Naive thymus-derived CD4-positive, alpha-beta T cell (primary cell): ENCODE results near the gene FGF6. TPM values are rescaled to one million over a fixed set of nuclear protein-coding genes. Genes with fewer than 3 reads are reported as not detected.

Experiments
- ATAC-seq: fragments of 150-1000 bp; cut with Tn5 transposase; 2 replicates; pipeline ENCODE4 v1.10.0; 2021; ENCODE audit warnings: mild to moderate bottlenecking, moderate library complexity
- CTCF ChIA-PET: fragments of 350-600 bp; sonication (Branson Sonifier 250); formaldehyde crosslinking; loops from one replicate; lab custom pipeline; 2021; ENCODE audit warnings: antibody characterized with exemption; lab: Charles Lee
- POLR2A ChIA-PET: fragments of 350-600 bp; sonication (Branson Sonifier 250); formaldehyde crosslinking; loops from one replicate; lab custom pipeline; 2021; ENCODE audit warnings: antibody characterized with exemption, inconsistent platforms; lab: Charles Lee
- DNase-seq, 9 donors: peaks; one replicate each; pipeline versions ENCODE4 v3.0.0 to v3.0.0-alpha.2; 2020 to 2022; ENCODE audit warnings: mixed read lengths in 1 of 9
- H3K27ac ChIP-seq: one replicate; pipeline ENCODE4 v1.7.0; 2013; ENCODE audit warnings: mild to moderate bottlenecking, low read depth, low read length, moderate library complexity
- H3K27me3 ChIP-seq, 2 donors: one replicate each; pipeline ENCODE4 v1.7.0; 2013; ENCODE audit warnings: low read length in 2 of 2, mild to moderate bottlenecking in 2 of 2, moderate library complexity in 2 of 2; ENCODE audit not compliant: control insufficient read depth in 2 of 2, insufficient read depth in 2 of 2
- H3K36me3 ChIP-seq, 3 experiments: 1 replicate in 2 of 3; 2 replicates in 1 of 3; pipeline ENCODE4 v1.7.0; 2013; ENCODE audit warnings: low read length in 3 of 3, mild to moderate bottlenecking in 3 of 3, moderate library complexity in 1 of 3; ENCODE audit not compliant: insufficient read depth in 3 of 3, control insufficient read depth in 2 of 3
- H3K4me1 ChIP-seq, 2 donors: one replicate each; pipeline ENCODE4 v1.7.0; 2013; ENCODE audit warnings: low read length in 2 of 2, mild to moderate bottlenecking in 2 of 2, moderate library complexity in 1 of 2; ENCODE audit not compliant: control insufficient read depth in 2 of 2, insufficient read depth in 2 of 2
- H3K4me3 ChIP-seq: 2 replicates; pipeline ENCODE4 v1.7.0; 2013; ENCODE audit warnings: mild to moderate bottlenecking, low read length
- H3K9me3 ChIP-seq, 3 experiments: 1 replicate in 2 of 3; 2 replicates in 1 of 3; pipeline ENCODE4 v1.7.0; 2013; ENCODE audit warnings: low read length in 3 of 3; ENCODE audit not compliant: control insufficient read depth in 2 of 3
- H3K27ac Mint-ChIP-seq, 9 donors: one replicate each; pipeline ENCODE4 v1.8.0; 2020 to 2022; ENCODE audit warnings: mixed read lengths in 9 of 9, mild to moderate bottlenecking in 8 of 9, moderate library complexity in 5 of 9, inconsistent platforms in 2 of 9
- H3K27me3 Mint-ChIP-seq, 5 donors: one replicate each; pipeline ENCODE4 v1.8.0; 2021 to 2022; ENCODE audit warnings: mixed read lengths in 5 of 5, mild to moderate bottlenecking in 1 of 5
- H3K36me3 Mint-ChIP-seq, 5 donors: one replicate each; pipeline ENCODE4 v1.8.0; 2020 to 2022; ENCODE audit warnings: mixed read lengths in 5 of 5, mild to moderate bottlenecking in 3 of 5, inconsistent platforms in 1 of 5
- H3K4me1 Mint-ChIP-seq, 7 donors: one replicate each; pipeline ENCODE4 v1.8.0; 2020 to 2022; ENCODE audit warnings: mixed read lengths in 7 of 7, mild to moderate bottlenecking in 3 of 7, inconsistent platforms in 1 of 7
- H3K4me3 Mint-ChIP-seq, 10 donors: one replicate each; pipeline ENCODE4 v1.8.0; 2020 to 2022; ENCODE audit warnings: mild to moderate bottlenecking in 10 of 10, mixed read lengths in 10 of 10, moderate library complexity in 6 of 10, inconsistent platforms in 2 of 10
- H3K9me3 Mint-ChIP-seq, 11 donors: one replicate each; pipeline ENCODE4 v1.8.0; 2020 to 2022; ENCODE audit warnings: mixed read lengths in 11 of 11, mild to moderate bottlenecking in 4 of 11, inconsistent platforms in 1 of 11, moderate library complexity in 1 of 11
- intact Hi-C, 2 donors: fragments of 100-400 bp; cut with micrococcal nuclease; formaldehyde crosslinking; loops; one replicate each; pipeline ENCODE4 v1.15.1; 2023
- polyA plus RNA-seq, 2 donors: library from polyadenylated mRNA; unstranded; fragments of 300-500 nt; fragmentation: Illumina TruSeq; gene quantifications; one replicate each; pipeline ENCODE4 v1.2.3, GENCODE V29; 2021
- total RNA-seq, 6 experiments: library from RNA in 5 of 6; stranded (reverse) in 5 of 6; gene quantifications; 1 replicate in 5 of 6; 2 replicates in 1 of 6; pipeline ENCODE4 v1.2.3 and lab custom pipeline; 2021 to 2026

FGF6 gene
- total and polyA plus RNA-seq, 7 experiments from 2014 or later: not detected

GRCh38 chr12:4388032-4388431, 57.6 kb downstream of the FGF6 start:
- POLR2A ChIA-PET: no interaction called here
- no peaks in the 10 kb centered on the region for H3K9me3 Mint-ChIP-seq
- no peaks in the 10 kb centered on the region for H3K36me3 Mint-ChIP-seq
- no peak overlapping the region for H3K27ac Mint-ChIP-seq
- Histone ChIP-seq H3K4me1 (no peaks in the 10 kb centered on the region), H3K27ac (no peak overlapping the region), H3K27me3 (no peaks in the 10 kb centered on the region), H3K9me3 (no peaks in the 10 kb centered on the region), H3K36me3 (no peaks in the 10 kb centered on the region), H3K4me3 (no peak overlapping the region)
- peaks cover 0 to 3% (median 0%) of the 10 kb centered on the region in 7 donors for H3K4me1 Mint-ChIP-seq
- intact Hi-C loops: no loop called here
- no peak for ATAC-seq
- peaks cover 0 to 39% (median 3%) of the 10 kb centered on the region in 5 donors for H3K27me3 Mint-ChIP-seq
- DNase-seq: no peak
- CTCF ChIA-PET: no interaction called here
- no peak overlapping the region for H3K4me3 Mint-ChIP-seq

- ATAC-seq (no peak), DNase-seq (no peak)
- no peak overlapping the region for H3K27ac ChIP-seq
- H3K36me3 Mint-ChIP-seq: no peaks in the 10 kb centered on the region
- H3K4me3 ChIP-seq: no peak overlapping the region
- no peak overlapping the region for H3K27ac Mint-ChIP-seq
- ChIA-PET CTCF (no interaction called here), POLR2A (no interaction called here)
- no peaks in the 10 kb centered on the region for H3K36me3 ChIP-seq
- no peaks in the 10 kb centered on the region for H3K27me3 ChIP-seq
- peaks cover 0 to 35% (median 0%) of the 10 kb centered on the region in 5 donors for H3K27me3 Mint-ChIP-seq
- no peaks in the 10 kb centered on the region for H3K4me1 ChIP-seq
- intact Hi-C loops: no loop called here
- H3K9me3 Mint-ChIP-seq: no peaks in the 10 kb centered on the region
- H3K9me3 ChIP-seq: no peaks in the 10 kb centered on the region
- no peak overlapping the region for H3K4me3 Mint-ChIP-seq
- peaks cover 0 to 3% (median 0%) of the 10 kb centered on the region in 7 donors for H3K4me1 Mint-ChIP-seq
Observed at GRCh38 chr12:4387607-4388006, 58.0 kb downstream of the FGF6 start.

- CTCF ChIA-PET: no interaction called here
- H3K4me3 Mint-ChIP-seq: no peak overlapping the region
Observed at GRCh38 chr12:4386801-4387200, 58.8 kb downstream of the FGF6 start.

More at GRCh38 chr12:4386801-4387200, 58.8 kb downstream of the FGF6 start:
- no peaks in the 10 kb centered on the region for H3K9me3 ChIP-seq
- no peaks in the 10 kb centered on the region for H3K27me3 ChIP-seq
- H3K4me3 ChIP-seq: no peak overlapping the region
- POLR2A ChIA-PET: no interaction called here
- Mint-ChIP-seq H3K27ac (no peak overlapping the region), H3K9me3 (no peaks in the 10 kb centered on the region), H3K27me3 (peaks cover 0 to 30% (median 0%) of the 10 kb centered on the region in 5 donors), H3K4me1 (no peaks in the 10 kb centered on the region), H3K36me3 (no peaks in the 10 kb centered on the region)
- intact Hi-C loops: no loop called here
- H3K4me1 ChIP-seq: no peaks in the 10 kb centered on the region
- no peak for ATAC-seq
- no peak for DNase-seq
- no peak overlapping the region for H3K27ac ChIP-seq
- H3K36me3 ChIP-seq: no peaks in the 10 kb centered on the region

Other genes starting within 250 kb of the FGF6 start
- gene CCND2, start 172.1 kb downstream of the FGF6 start, total RNA-seq: 100 to 1,000 TPM in 3 of 5 experiments, 10 to 100 TPM in 2; 95.7 to 659 (median 125) TPM
- 10 to 100 TPM; 57.3 to 65.1 TPM for gene CCND2, start 172.1 kb downstream of the FGF6 start, polyA plus RNA-seq
- gene TIGAR, start 124.6 kb downstream of the FGF6 start, total RNA-seq: 10 to 100 TPM in 3 of 5 experiments, 1 to 10 TPM in 2; 7.1 to 15.8 (median 11.1) TPM
- gene TIGAR, start 124.6 kb downstream of the FGF6 start, polyA plus RNA-seq: 1 to 10 TPM; 4.4 to 6.6 TPM
- not detected for gene FGF23, start 66.1 kb downstream of the FGF6 start, total RNA-seq
- gene FGF23, start 66.1 kb downstream of the FGF6 start, polyA plus RNA-seq: not detected
- 10 to 100 TPM in 1 of 5 experiments, 1 to 10 TPM in 3, under 1 TPM in 1; 0.13 to 37.6 (median 1.7) TPM for gene RAD51AP1, start 93.1 kb upstream of the FGF6 start, total RNA-seq
- 1 to 10 TPM in 1 of 2 donors, under 1 TPM in 1; 0.73 to 1.1 TPM for gene RAD51AP1, start 93.1 kb upstream of the FGF6 start, polyA plus RNA-seq
- 10 to 100 TPM in 4 of 5 experiments, 1 to 10 TPM in 1; 9.8 to 25.1 (median 22.0) TPM for gene DYRK4, start 116.4 kb upstream of the FGF6 start, total RNA-seq
- 10 to 100 TPM; 37.4 to 50.9 TPM for gene DYRK4, start 116.4 kb upstream of the FGF6 start, polyA plus RNA-seq
- gene AKAP3, start 203.2 kb upstream of the FGF6 start, total RNA-seq: 1 to 10 TPM; 1.2 to 6.9 (median 2.5) TPM
- 1 to 10 TPM; 2.5 to 3.9 TPM for gene AKAP3, start 203.2 kb upstream of the FGF6 start, polyA plus RNA-seq
- 100 to 1,000 TPM in 1 of 5 experiments, 10 to 100 TPM in 4; 55.5 to 103 (median 58.2) TPM for gene NDUFA9, start 203.3 kb upstream of the FGF6 start, total RNA-seq
- 100 to 1,000 TPM; 118 to 121 TPM for gene NDUFA9, start 203.3 kb upstream of the FGF6 start, polyA plus RNA-seq